HUES64 (cell line): ENCODE data around the gene TRPV4.
"Not testable (repeated sequence)": the region's sequence is repeated elsewhere in the genome, so short reads cannot be mapped to it uniquely, and the experiment has no call there.

Experiments
- H3K27ac ChIP-seq: 2 replicates; pipeline ENCODE4 v1.7.0; 2013; ENCODE audit warnings: low read depth, low read length, inconsistent platforms
- H3K27me3 ChIP-seq: 2 replicates; pipeline ENCODE4 v1.6.1; 2013; ENCODE audit warnings: mild to moderate bottlenecking, low read length; ENCODE audit not compliant: insufficient read depth
- H3K36me3 ChIP-seq: 2 replicates; pipeline ENCODE4 v1.6.1; 2013; ENCODE audit warnings: mild to moderate bottlenecking, low read length; ENCODE audit not compliant: insufficient read depth
- H3K4me1 ChIP-seq: 2 replicates; pipeline ENCODE4 v1.6.1; 2013; ENCODE audit warnings: mild to moderate bottlenecking, low read length, moderate library complexity; ENCODE audit not compliant: insufficient read depth
- H3K4me3 ChIP-seq: 2 replicates; pipeline ENCODE4 v1.5.1; 2013; ENCODE audit warnings: mild to moderate bottlenecking, low read length, moderate library complexity
- H3K9ac ChIP-seq: 2 replicates; pipeline ENCODE4 v1.6.1; 2013; ENCODE audit warnings: mild to moderate bottlenecking, low read depth, low read length
- H3K9me3 ChIP-seq: 2 replicates; pipeline ENCODE4 v1.6.1; 2013; ENCODE audit warnings: low read depth, low read length; ENCODE audit not compliant: insufficient read depth
- WGBS: fragments of 150-250, 120-280 bp; methylation state at CpG from one replicate; pipeline ENCODE4 v1.1.7; 2013; ENCODE audit warnings: missing lambda C conversion rate; 5-methylcytosine and 5-hydroxymethylcytosine counted together

Gene TRPV4

GRCh38 chr12:109857715-109858114, 24.5 kb upstream of the TRPV4 start:
- Histone ChIP-seq H3K36me3 (peaks cover 25% of the 10 kb centered on the region), H3K4me1 (no peaks in the 10 kb centered on the region), H3K27ac (no peak overlapping the region), H3K4me3 (no peak overlapping the region), H3K9ac (no peak overlapping the region), H3K9me3 (no peaks in the 10 kb centered on the region), H3K27me3 (no peaks in the 10 kb centered on the region)
- 95% methylated on average over 6 of the region's 6 CpGs for whole genome bisulfite sequencing

- WGBS: 93% methylated on average over 14 of the region's 14 CpGs
- H3K36me3 ChIP-seq: peaks cover 25% of the 10 kb centered on the region
Observed at GRCh38 chr12:109855377-109855776, 22.2 kb upstream of the TRPV4 start.

GRCh38 chr12:109850518-109850917, 17.3 kb upstream of the TRPV4 start:
- not testable (repeated sequence) for H3K36me3 ChIP-seq, H3K27ac ChIP-seq, H3K4me1 ChIP-seq, H3K9me3 ChIP-seq, H3K4me3 ChIP-seq, H3K9ac ChIP-seq, H3K27me3 ChIP-seq
- 95% methylated on average over 6 of the region's 6 CpGs for WGBS

More at GRCh38 chr12:109855377-109855776, 22.2 kb upstream of the TRPV4 start:
- Histone ChIP-seq H3K27ac (no peak overlapping the region), H3K9me3 (no peaks in the 10 kb centered on the region), H3K4me1 (no peaks in the 10 kb centered on the region), H3K9ac (no peak overlapping the region), H3K27me3 (no peaks in the 10 kb centered on the region), H3K4me3 (no peak overlapping the region)

- H3K36me3 ChIP-seq: no peaks in the 10 kb centered on the region
- 85% methylated on average over 7 of the region's 7 CpGs for WGBS
- no peaks in the 10 kb centered on the region for H3K4me1 ChIP-seq
- H3K27ac ChIP-seq: no peak overlapping the region
- H3K27me3 ChIP-seq: no peaks in the 10 kb centered on the region
- no peak overlapping the region for H3K9ac ChIP-seq
- no peaks in the 10 kb centered on the region for H3K9me3 ChIP-seq
- no peak overlapping the region for H3K4me3 ChIP-seq
Observed at GRCh38 chr12:109847142-109847735, 14.0 kb upstream of the TRPV4 start.

GRCh38 chr12:109845824-109846205, 12.6 kb upstream of the TRPV4 start:
- H3K4me3 ChIP-seq: peak overlapping the region; percentile 36
- 97% methylated on average over 7 of the region's 7 CpGs for WGBS

GRCh38 chr12:109844983-109845823, 12.0 kb upstream of the TRPV4 start:
- no peaks in the 10 kb centered on the region for H3K9me3 ChIP-seq
- no peaks in the 10 kb centered on the region for H3K4me1 ChIP-seq
- no peak overlapping the region for H3K27ac ChIP-seq
- WGBS: 17% methylated on average over 30 of the region's 30 CpGs
- peak overlapping the region; percentile 36 for H3K4me3 ChIP-seq
- H3K9ac ChIP-seq: no peak overlapping the region
- no peaks in the 10 kb centered on the region for H3K36me3 ChIP-seq
- no peaks in the 10 kb centered on the region for H3K27me3 ChIP-seq

More at GRCh38 chr12:109845824-109846205, 12.6 kb upstream of the TRPV4 start:
- Histone ChIP-seq H3K9me3 (no peaks in the 10 kb centered on the region), H3K9ac (no peak overlapping the region), H3K27ac (no peak overlapping the region), H3K36me3 (no peaks in the 10 kb centered on the region), H3K27me3 (no peaks in the 10 kb centered on the region), H3K4me1 (no peaks in the 10 kb centered on the region)

GRCh38 chr12:109844091-109844490, 10.9 kb upstream of the TRPV4 start:
- Histone ChIP-seq H3K9ac (no peak overlapping the region), H3K36me3 (no peaks in the 10 kb centered on the region), H3K27me3 (no peaks in the 10 kb centered on the region), H3K27ac (no peak overlapping the region), H3K4me1 (no peaks in the 10 kb centered on the region), H3K4me3 (no peak overlapping the region), H3K9me3 (no peaks in the 10 kb centered on the region)
- WGBS: 92% methylated on average over 5 of the region's 5 CpGs

GRCh38 chr12:109842021-109842420, 8.8 kb upstream of the TRPV4 start:
- H3K4me3 ChIP-seq: no peak overlapping the region
- no peak overlapping the region for H3K27ac ChIP-seq
- no peaks in the 10 kb centered on the region for H3K9me3 ChIP-seq
- H3K36me3 ChIP-seq: no peaks in the 10 kb centered on the region
- H3K27me3 ChIP-seq: no peaks in the 10 kb centered on the region
- 91% methylated on average over 5 of the region's 5 CpGs for WGBS
- no peaks in the 10 kb centered on the region for H3K4me1 ChIP-seq
- no peak overlapping the region for H3K9ac ChIP-seq

GRCh38 chr12:109841356-109841755, 8.2 kb upstream of the TRPV4 start:
- no peak overlapping the region for H3K9ac ChIP-seq
- WGBS: 81% methylated on average over 9 of the region's 9 CpGs
- no peaks in the 10 kb centered on the region for H3K9me3 ChIP-seq
- no peaks in the 10 kb centered on the region for H3K27me3 ChIP-seq
- no peaks in the 10 kb centered on the region for H3K36me3 ChIP-seq
- H3K27ac ChIP-seq: no peak overlapping the region
- no peaks in the 10 kb centered on the region for H3K4me1 ChIP-seq
- H3K4me3 ChIP-seq: no peak overlapping the region

GRCh38 chr12:109840305-109841074, 7.3 kb upstream of the TRPV4 start:
- Histone ChIP-seq H3K27me3 (no peaks in the 10 kb centered on the region), H3K4me3 (no peak overlapping the region), H3K4me1 (no peaks in the 10 kb centered on the region), H3K27ac (no peak overlapping the region), H3K36me3 (no peaks in the 10 kb centered on the region), H3K9ac (no peak overlapping the region), H3K9me3 (no peaks in the 10 kb centered on the region)
- WGBS: 72% methylated on average over 7 of the region's 7 CpGs

- Histone ChIP-seq H3K9ac (no peak overlapping the region), H3K4me1 (no peaks in the 10 kb centered on the region), H3K27me3 (no peaks in the 10 kb centered on the region), H3K27ac (no peak overlapping the region), H3K9me3 (no peaks in the 10 kb centered on the region), H3K4me3 (no peak overlapping the region), H3K36me3 (no peaks in the 10 kb centered on the region)
- WGBS: 74% methylated on average over 5 of the region's 6 CpGs
Observed at GRCh38 chr12:109839444-109839843, 6.2 kb upstream of the TRPV4 start.
